ENCODE measurements around the gene RCE1. TPM values are rescaled to one million over a fixed set of nuclear protein-coding genes. Genes with fewer than 3 reads are reported as not detected.

Gene RCE1
- total and polyA plus RNA-seq, 7 donors = 3.1 to 13.2 (median 4.7) TPM

- no peak overlapping the region for H3K27ac ChIP-seq
- no peaks in the 10 kb centered on the region for H3K36me3 ChIP-seq (ENCODE audit: insufficient read depth in 1 of 2, low read depth in 1 of 2)
- WGBS, 3 donors = 88 to 97% (median 92%) methylated on average over 1 of the region's 1 CpG
- DNase-seq = no peak
- no peaks in the 10 kb centered on the region for H3K27me3 ChIP-seq (ENCODE audit: insufficient read depth in 3 of 3, low read length in 2 of 3)
- H3K4me1 ChIP-seq = no peaks in the 10 kb centered on the region
- TF ChIP-seq, protein P1, sequence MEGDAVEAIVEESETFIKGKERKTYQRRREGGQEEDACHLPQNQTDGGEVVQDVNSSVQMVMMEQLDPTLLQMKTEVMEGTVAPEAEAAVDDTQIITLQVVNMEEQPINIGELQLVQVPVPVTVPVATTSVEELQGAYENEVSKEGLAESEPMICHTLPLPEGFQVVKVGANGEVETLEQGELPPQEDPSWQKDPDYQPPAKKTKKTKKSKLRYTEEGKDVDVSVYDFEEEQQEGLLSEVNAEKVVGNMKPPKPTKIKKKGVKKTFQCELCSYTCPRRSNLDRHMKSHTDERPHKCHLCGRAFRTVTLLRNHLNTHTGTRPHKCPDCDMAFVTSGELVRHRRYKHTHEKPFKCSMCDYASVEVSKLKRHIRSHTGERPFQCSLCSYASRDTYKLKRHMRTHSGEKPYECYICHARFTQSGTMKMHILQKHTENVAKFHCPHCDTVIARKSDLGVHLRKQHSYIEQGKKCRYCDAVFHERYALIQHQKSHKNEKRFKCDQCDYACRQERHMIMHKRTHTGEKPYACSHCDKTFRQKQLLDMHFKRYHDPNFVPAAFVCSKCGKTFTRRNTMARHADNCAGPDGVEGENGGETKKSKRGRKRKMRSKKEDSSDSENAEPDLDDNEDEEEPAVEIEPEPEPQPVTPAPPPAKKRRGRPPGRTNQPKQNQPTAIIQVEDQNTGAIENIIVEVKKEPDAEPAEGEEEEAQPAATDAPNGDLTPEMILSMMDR (IDR thresholded peaks at IDR 0.05) = no peak
- intact Hi-C loops (cut with DNase I) = no loop called here
- no peak for ATAC-seq
- H3K4me3 ChIP-seq = no peak overlapping the region
- no peaks in the 10 kb centered on the region for H3K9me3 ChIP-seq
These were observed 32.6 kb upstream of the RCE1 start for GRCh38 chr11:66810576-66811185.

GRCh38 chr11:66814678-66815077 is 28.6 kb upstream of the RCE1 start:
- H3K27me3 ChIP-seq (ENCODE audit: insufficient read depth in 3 of 3, low read length in 2 of 3) = no peaks in the 10 kb centered on the region
- no peak overlapping the region for H3K27ac ChIP-seq
- H3K4me3 ChIP-seq = no peak overlapping the region
- H3K9me3 ChIP-seq = no peaks in the 10 kb centered on the region
- no peaks in the 10 kb centered on the region for H3K4me1 ChIP-seq
- H3K36me3 ChIP-seq (ENCODE audit: insufficient read depth in 1 of 2, low read depth in 1 of 2) = no peaks in the 10 kb centered on the region
- DNase-seq (no peak), ATAC-seq (no peak)
- intact Hi-C loops (cut with DNase I) = no loop called here
- TF ChIP-seq, protein P1 (IDR thresholded peaks at IDR 0.05) = no peak
- WGBS, 3 donors = 91% methylated on average over 5 of the region's 5 CpGs

DNA sequence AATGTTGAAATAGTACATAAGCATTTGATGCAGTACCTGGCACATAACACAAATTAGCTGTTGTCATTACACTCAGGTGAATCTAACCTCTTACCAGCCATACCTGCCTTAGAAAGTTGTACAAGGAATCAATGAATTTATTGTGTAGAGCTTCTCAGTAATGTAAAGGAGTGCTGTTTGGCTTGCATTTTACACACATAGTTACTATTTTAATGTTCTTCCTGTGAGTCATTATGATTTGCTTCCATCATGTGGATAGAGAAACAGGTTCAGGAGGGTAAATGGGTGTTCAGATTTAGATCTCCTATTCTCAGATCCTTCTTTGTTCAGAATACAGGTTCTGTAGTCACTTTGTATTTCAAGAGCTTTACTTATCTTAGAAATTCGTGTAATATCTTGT is 27.6 kb upstream of the RCE1 start:
- intact Hi-C loops (cut with DNase I) = no loop called here
- Histone ChIP-seq H3K36me3 (ENCODE audit: insufficient read depth in 1 of 2, low read depth in 1 of 2) (no peaks in the 10 kb centered on the region), H3K4me1 (no peaks in the 10 kb centered on the region), H3K27ac (no peak overlapping the region), H3K4me3 (no peak overlapping the region), H3K9me3 (no peaks in the 10 kb centered on the region), H3K27me3 (ENCODE audit: insufficient read depth in 3 of 3, low read length in 2 of 3) (no peaks in the 10 kb centered on the region)
- ATAC-seq = no peak
- no peak for DNase-seq
- WGBS, 3 donors = 45 to 88% (median 83%) methylated on average over 1 of the region's 1 CpG
- TF ChIP-seq, protein P1 (IDR thresholded peaks at IDR 0.05) = no peak

DNA sequence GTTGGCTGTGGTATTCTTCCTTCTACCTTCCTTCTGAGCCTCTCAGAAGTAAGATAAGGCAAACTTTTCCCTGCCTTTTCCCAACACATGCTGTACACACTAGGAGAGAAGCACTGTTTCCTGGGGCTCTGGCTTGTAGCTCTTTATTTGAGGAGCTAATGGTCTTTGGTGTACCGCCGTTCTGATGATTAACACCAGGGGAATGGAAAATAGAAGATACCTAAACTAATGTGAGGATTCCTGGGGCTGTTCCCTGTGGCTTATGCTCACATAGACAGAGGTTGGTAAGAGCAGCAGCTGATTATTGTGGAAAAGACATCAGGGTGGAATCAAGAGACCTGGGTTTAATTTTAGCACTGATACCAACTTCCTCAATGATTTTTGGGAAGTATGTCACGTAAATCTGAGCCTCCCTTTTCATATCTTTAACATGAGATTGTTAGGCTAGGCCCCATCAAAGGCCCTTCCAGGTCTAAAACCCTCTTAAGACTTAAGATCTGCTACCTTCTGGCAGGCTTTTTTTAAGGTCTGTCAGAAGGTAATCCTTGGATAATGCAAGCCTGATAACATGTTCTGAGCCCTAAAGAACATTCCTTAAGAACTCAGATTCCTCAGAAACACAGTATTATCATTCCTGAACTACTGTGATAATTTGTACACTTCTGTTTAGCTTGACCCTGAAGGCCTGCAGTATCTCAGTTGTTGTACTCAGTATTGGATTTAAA is 24.8 kb upstream of the RCE1 start:
- Histone ChIP-seq H3K9me3 (no peaks in the 10 kb centered on the region), H3K4me3 (no peak overlapping the region), H3K36me3 (ENCODE audit: insufficient read depth in 1 of 2, low read depth in 1 of 2) (no peaks in the 10 kb centered on the region), H3K27me3 (ENCODE audit: insufficient read depth in 3 of 3, low read length in 2 of 3) (no peaks in the 10 kb centered on the region), H3K27ac (no peak overlapping the region), H3K4me1 (no peaks in the 10 kb centered on the region)
- 88 to 91% (median 88%) methylated on average over 3 of the region's 3 CpGs for WGBS, 3 donors
- DNase-seq = no peak
- TF ChIP-seq, protein P1 (IDR thresholded peaks at IDR 0.05) = no peak
- no peak for ATAC-seq
- intact Hi-C loops (cut with DNase I) = no loop called here

Data from psoas muscle (tissue), 8 donors.